Measurements from ENCODE around the gene HSDL1. TPM values are rescaled to one million over a fixed set of nuclear protein-coding genes. Genes with fewer than 3 reads are reported as not detected.

HSDL1 gene
- total and polyA plus RNA-seq, 10 of the 15 experiments (the other 5 are each of a cell fraction or from before 2014, with no cell fraction given), result 2.0 to 13.4 (median 5.6) TPM

DNA sequence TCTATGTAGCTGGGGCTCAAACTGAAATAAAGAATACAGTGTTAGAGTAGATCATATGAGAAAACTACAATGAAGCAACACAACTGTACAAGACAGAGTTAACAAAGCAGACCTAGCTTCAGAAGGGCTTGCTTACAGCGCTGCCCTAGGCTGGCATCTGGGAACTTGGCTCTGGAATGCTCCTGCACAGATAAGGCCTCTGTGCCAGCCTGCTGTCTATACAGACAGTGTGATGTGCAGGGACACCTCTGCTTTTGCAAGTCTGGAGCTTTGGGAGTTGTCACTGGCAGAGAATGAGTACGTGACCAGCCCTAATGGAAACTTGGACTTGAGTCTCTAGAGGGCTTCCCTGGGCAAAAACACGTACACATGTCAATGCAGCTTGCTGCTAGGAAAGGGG is 70.3 kb downstream of the HSDL1 start (continued):
- TF ChIP-seq, protein P1, sequence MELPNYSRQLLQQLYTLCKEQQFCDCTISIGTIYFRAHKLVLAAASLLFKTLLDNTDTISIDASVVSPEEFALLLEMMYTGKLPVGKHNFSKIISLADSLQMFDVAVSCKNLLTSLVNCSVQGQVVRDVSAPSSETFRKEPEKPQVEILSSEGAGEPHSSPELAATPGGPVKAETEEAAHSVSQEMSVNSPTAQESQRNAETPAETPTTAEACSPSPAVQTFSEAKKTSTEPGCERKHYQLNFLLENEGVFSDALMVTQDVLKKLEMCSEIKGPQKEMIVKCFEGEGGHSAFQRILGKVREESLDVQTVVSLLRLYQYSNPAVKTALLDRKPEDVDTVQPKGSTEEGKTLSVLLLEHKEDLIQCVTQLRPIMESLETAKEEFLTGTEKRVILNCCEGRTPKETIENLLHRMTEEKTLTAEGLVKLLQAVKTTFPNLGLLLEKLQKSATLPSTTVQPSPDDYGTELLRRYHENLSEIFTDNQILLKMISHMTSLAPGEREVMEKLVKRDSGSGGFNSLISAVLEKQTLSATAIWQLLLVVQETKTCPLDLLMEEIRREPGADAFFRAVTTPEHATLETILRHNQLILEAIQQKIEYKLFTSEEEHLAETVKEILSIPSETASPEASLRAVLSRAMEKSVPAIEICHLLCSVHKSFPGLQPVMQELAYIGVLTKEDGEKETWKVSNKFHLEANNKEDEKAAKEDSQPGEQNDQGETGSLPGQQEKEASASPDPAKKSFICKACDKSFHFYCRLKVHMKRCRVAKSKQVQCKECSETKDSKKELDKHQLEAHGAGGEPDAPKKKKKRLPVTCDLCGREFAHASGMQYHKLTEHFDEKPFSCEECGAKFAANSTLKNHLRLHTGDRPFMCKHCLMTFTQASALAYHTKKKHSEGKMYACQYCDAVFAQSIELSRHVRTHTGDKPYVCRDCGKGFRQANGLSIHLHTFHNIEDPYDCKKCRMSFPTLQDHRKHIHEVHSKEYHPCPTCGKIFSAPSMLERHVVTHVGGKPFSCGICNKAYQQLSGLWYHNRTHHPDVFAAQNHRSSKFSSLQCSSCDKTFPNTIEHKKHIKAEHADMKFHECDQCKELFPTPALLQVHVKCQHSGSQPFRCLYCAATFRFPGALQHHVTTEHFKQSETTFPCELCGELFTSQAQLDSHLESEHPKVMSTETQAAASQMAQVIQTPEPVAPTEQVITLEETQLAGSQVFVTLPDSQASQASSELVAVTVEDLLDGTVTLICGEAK (IDR thresholded peaks at IDR 0.05; ENCODE audit: borderline replicate concordance), result no peak
- TF ChIP-seq, protein P2, sequence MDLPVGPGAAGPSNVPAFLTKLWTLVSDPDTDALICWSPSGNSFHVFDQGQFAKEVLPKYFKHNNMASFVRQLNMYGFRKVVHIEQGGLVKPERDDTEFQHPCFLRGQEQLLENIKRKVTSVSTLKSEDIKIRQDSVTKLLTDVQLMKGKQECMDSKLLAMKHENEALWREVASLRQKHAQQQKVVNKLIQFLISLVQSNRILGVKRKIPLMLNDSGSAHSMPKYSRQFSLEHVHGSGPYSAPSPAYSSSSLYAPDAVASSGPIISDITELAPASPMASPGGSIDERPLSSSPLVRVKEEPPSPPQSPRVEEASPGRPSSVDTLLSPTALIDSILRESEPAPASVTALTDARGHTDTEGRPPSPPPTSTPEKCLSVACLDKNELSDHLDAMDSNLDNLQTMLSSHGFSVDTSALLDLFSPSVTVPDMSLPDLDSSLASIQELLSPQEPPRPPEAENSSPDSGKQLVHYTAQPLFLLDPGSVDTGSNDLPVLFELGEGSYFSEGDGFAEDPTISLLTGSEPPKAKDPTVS (IDR thresholded peaks at IDR 0.05; ENCODE audit: low read depth, low read length), result no peak
- TF ChIP-seq NFXL1 (IDR thresholded peaks at IDR 0.05; ENCODE audit: borderline replicate concordance) (no peak), ZNF207 (IDR thresholded peaks at IDR 0.05; ENCODE audit: borderline replicate concordance) (no peak)
- TF ChIP-seq, protein P3, sequence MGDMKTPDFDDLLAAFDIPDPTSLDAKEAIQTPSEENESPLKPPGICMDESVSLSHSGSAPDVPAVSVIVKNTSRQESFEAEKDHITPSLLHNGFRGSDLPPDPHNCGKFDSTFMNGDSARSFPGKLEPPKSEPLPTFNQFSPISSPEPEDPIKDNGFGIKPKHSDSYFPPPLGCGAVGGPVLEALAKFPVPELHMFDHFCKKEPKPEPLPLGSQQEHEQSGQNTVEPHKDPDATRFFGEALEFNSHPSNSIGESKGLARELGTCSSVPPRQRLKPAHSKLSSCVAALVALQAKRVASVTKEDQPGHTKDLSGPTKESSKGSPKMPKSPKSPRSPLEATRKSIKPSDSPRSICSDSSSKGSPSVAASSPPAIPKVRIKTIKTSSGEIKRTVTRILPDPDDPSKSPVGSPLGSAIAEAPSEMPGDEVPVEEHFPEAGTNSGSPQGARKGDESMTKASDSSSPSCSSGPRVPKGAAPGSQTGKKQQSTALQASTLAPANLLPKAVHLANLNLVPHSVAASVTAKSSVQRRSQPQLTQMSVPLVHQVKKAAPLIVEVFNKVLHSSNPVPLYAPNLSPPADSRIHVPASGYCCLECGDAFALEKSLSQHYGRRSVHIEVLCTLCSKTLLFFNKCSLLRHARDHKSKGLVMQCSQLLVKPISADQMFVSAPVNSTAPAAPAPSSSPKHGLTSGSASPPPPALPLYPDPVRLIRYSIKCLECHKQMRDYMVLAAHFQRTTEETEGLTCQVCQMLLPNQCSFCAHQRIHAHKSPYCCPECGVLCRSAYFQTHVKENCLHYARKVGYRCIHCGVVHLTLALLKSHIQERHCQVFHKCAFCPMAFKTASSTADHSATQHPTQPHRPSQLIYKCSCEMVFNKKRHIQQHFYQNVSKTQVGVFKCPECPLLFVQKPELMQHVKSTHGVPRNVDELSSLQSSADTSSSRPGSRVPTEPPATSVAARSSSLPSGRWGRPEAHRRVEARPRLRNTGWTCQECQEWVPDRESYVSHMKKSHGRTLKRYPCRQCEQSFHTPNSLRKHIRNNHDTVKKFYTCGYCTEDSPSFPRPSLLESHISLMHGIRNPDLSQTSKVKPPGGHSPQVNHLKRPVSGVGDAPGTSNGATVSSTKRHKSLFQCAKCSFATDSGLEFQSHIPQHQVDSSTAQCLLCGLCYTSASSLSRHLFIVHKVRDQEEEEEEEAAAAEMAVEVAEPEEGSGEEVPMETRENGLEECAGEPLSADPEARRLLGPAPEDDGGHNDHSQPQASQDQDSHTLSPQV (IDR thresholded peaks at IDR 0.05), result no peak
- TF ChIP-seq, protein P4, sequence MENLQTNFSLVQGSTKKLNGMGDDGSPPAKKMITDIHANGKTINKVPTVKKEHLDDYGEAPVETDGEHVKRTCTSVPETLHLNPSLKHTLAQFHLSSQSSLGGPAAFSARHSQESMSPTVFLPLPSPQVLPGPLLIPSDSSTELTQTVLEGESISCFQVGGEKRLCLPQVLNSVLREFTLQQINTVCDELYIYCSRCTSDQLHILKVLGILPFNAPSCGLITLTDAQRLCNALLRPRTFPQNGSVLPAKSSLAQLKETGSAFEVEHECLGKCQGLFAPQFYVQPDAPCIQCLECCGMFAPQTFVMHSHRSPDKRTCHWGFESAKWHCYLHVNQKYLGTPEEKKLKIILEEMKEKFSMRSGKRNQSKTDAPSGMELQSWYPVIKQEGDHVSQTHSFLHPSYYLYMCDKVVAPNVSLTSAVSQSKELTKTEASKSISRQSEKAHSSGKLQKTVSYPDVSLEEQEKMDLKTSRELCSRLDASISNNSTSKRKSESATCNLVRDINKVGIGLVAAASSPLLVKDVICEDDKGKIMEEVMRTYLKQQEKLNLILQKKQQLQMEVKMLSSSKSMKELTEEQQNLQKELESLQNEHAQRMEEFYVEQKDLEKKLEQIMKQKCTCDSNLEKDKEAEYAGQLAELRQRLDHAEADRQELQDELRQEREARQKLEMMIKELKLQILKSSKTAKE (IDR thresholded peaks at IDR 0.05; ENCODE audit: low read depth, poor library complexity, severe bottlenecking), result no peak

Other genes starting within 250 kb of the HSDL1 start
Only the 7 nearest of the 11 such genes appear.
- gene SLC38A8, start 102.4 kb downstream of the HSDL1 start, total RNA-seq (2014; rRNA removed), result not detected in 2 replicates
- not detected in 2 replicates for gene SLC38A8, start 102.4 kb downstream of the HSDL1 start, total RNA-seq (2014; rRNA removed; fragmentation: Illumina TruSeq; extraction: Trizol)
- gene SLC38A8, start 102.4 kb downstream of the HSDL1 start, total RNA-seq (2021), result not detected in 2 replicates
- gene SLC38A8, start 102.4 kb downstream of the HSDL1 start, polyA plus RNA-seq (2011; rRNA removed), result not detected in 2 replicates
- not detected in 2 replicates for gene SLC38A8, start 102.4 kb downstream of the HSDL1 start, polyA plus RNA-seq (2014; fragmentation: Illumina TruSeq; extraction: Trizol)
- not detected for gene SLC38A8, start 102.4 kb downstream of the HSDL1 start, polyA plus RNA-seq (2014; fragmentation: Nextera tagmentation; extraction: Ambion mirVana)
- gene SLC38A8, start 102.4 kb downstream of the HSDL1 start, polyA plus RNA-seq (2014; rRNA removed), result not detected in 2 replicates
- gene SLC38A8, start 102.4 kb downstream of the HSDL1 start, polyA plus RNA-seq (2016; fragmentation: Nextera tagmentation; extraction: Ambion mirVana), result not detected
- 37.5 and 39.5 TPM in 2 replicates for gene MBTPS1, start 28.2 kb downstream of the HSDL1 start, total RNA-seq (2014; rRNA removed)
- 21.9 and 23.7 TPM in 2 replicates for gene MBTPS1, start 28.2 kb downstream of the HSDL1 start, total RNA-seq (2014; rRNA removed; fragmentation: Illumina TruSeq; extraction: Trizol)
- gene MBTPS1, start 28.2 kb downstream of the HSDL1 start, total RNA-seq (2021), result 28.1 and 37.5 TPM in 2 replicates
- 39.5 and 43.9 TPM in 2 replicates for gene MBTPS1, start 28.2 kb downstream of the HSDL1 start, polyA plus RNA-seq (2011; rRNA removed)
- gene MBTPS1, start 28.2 kb downstream of the HSDL1 start, polyA plus RNA-seq (2014; fragmentation: Illumina TruSeq; extraction: Trizol), result 24.9 and 28.7 TPM in 2 replicates
- gene MBTPS1, start 28.2 kb downstream of the HSDL1 start, polyA plus RNA-seq (2014; fragmentation: Nextera tagmentation; extraction: Ambion mirVana), result 1 to 10 TPM; 1.3 to 3.3 TPM
- gene MBTPS1, start 28.2 kb downstream of the HSDL1 start, polyA plus RNA-seq (2014; rRNA removed), result 33.8 and 34.6 TPM in 2 replicates
- gene MBTPS1, start 28.2 kb downstream of the HSDL1 start, polyA plus RNA-seq (2016; fragmentation: Nextera tagmentation; extraction: Ambion mirVana), result 10 to 100 TPM; 35.9 to 37.4 TPM
- not detected in 2 replicates for gene DNAAF1, start 131 bp upstream of the HSDL1 start, total RNA-seq (2014; rRNA removed)
- not detected in 2 replicates for gene DNAAF1, start 131 bp upstream of the HSDL1 start, total RNA-seq (2014; rRNA removed; fragmentation: Illumina TruSeq; extraction: Trizol)
- gene DNAAF1, start 131 bp upstream of the HSDL1 start, total RNA-seq (2021), result not detected in 2 replicates
- not detected in 2 replicates for gene DNAAF1, start 131 bp upstream of the HSDL1 start, polyA plus RNA-seq (2011; rRNA removed)
- gene DNAAF1, start 131 bp upstream of the HSDL1 start, polyA plus RNA-seq (2014; fragmentation: Illumina TruSeq; extraction: Trizol), result 0.04 TPM in 1 of 2 replicates, not detected in the other
- gene DNAAF1, start 131 bp upstream of the HSDL1 start, polyA plus RNA-seq (2014; fragmentation: Nextera tagmentation; extraction: Ambion mirVana), result under 1 TPM; 0.02 to 0.11 TPM
- not detected in 2 replicates for gene DNAAF1, start 131 bp upstream of the HSDL1 start, polyA plus RNA-seq (2014; rRNA removed)
- under 1 TPM in 1 of 2 experiments, not detected in 1; 0.76 TPM for gene DNAAF1, start 131 bp upstream of the HSDL1 start, polyA plus RNA-seq (2016; fragmentation: Nextera tagmentation; extraction: Ambion mirVana)
- gene TAF1C, start 41.9 kb upstream of the HSDL1 start, total RNA-seq (2014; rRNA removed), result 16.5 and 19.7 TPM in 2 replicates
- 7.2 and 8.9 TPM in 2 replicates for gene TAF1C, start 41.9 kb upstream of the HSDL1 start, total RNA-seq (2014; rRNA removed; fragmentation: Illumina TruSeq; extraction: Trizol)
- gene TAF1C, start 41.9 kb upstream of the HSDL1 start, total RNA-seq (2021), result 32.6 and 33.0 TPM in 2 replicates
- 5.5 and 8.0 TPM in 2 replicates for gene TAF1C, start 41.9 kb upstream of the HSDL1 start, polyA plus RNA-seq (2011; rRNA removed)
- gene TAF1C, start 41.9 kb upstream of the HSDL1 start, polyA plus RNA-seq (2014; fragmentation: Illumina TruSeq; extraction: Trizol), result 3.8 and 11.2 TPM in 2 replicates
- gene TAF1C, start 41.9 kb upstream of the HSDL1 start, polyA plus RNA-seq (2014; fragmentation: Nextera tagmentation; extraction: Ambion mirVana), result 1 to 10 TPM in 1 of 2 experiments, under 1 TPM in 1; 0.98 to 2.0 TPM
- 35.1 and 40.1 TPM in 2 replicates for gene TAF1C, start 41.9 kb upstream of the HSDL1 start, polyA plus RNA-seq (2014; rRNA removed)
- gene TAF1C, start 41.9 kb upstream of the HSDL1 start, polyA plus RNA-seq (2016; fragmentation: Nextera tagmentation; extraction: Ambion mirVana), result 10 to 100 TPM; 21.7 to 24.9 TPM
- gene ADAD2, start 46.0 kb upstream of the HSDL1 start, total RNA-seq (2014; rRNA removed), result 0.16 TPM in 1 of 2 replicates, not detected in the other
- not detected in 2 replicates for gene ADAD2, start 46.0 kb upstream of the HSDL1 start, total RNA-seq (2014; rRNA removed; fragmentation: Illumina TruSeq; extraction: Trizol)
- 0.44 TPM in 1 of 2 replicates, not detected in the other for gene ADAD2, start 46.0 kb upstream of the HSDL1 start, total RNA-seq (2021)
- not detected in 2 replicates for gene ADAD2, start 46.0 kb upstream of the HSDL1 start, polyA plus RNA-seq (2011; rRNA removed)
- not detected in 2 replicates for gene ADAD2, start 46.0 kb upstream of the HSDL1 start, polyA plus RNA-seq (2014; fragmentation: Illumina TruSeq; extraction: Trizol)
- not detected for gene ADAD2, start 46.0 kb upstream of the HSDL1 start, polyA plus RNA-seq (2014; fragmentation: Nextera tagmentation; extraction: Ambion mirVana)
- gene ADAD2, start 46.0 kb upstream of the HSDL1 start, polyA plus RNA-seq (2014; rRNA removed), result 0.44 and 0.68 TPM in 2 replicates
- under 1 TPM in 1 of 2 experiments, not detected in 1; 0.51 TPM for gene ADAD2, start 46.0 kb upstream of the HSDL1 start, polyA plus RNA-seq (2016; fragmentation: Nextera tagmentation; extraction: Ambion mirVana)
- not detected in 2 replicates for gene KCNG4, start 94.8 kb upstream of the HSDL1 start, total RNA-seq (2014; rRNA removed)
- gene KCNG4, start 94.8 kb upstream of the HSDL1 start, total RNA-seq (2014; rRNA removed; fragmentation: Illumina TruSeq; extraction: Trizol), result not detected in 2 replicates
- gene KCNG4, start 94.8 kb upstream of the HSDL1 start, total RNA-seq (2021), result not detected in 2 replicates
- gene KCNG4, start 94.8 kb upstream of the HSDL1 start, polyA plus RNA-seq (2011; rRNA removed), result not detected in 2 replicates
- gene KCNG4, start 94.8 kb upstream of the HSDL1 start, polyA plus RNA-seq (2014; fragmentation: Illumina TruSeq; extraction: Trizol), result not detected in 2 replicates
- not detected for gene KCNG4, start 94.8 kb upstream of the HSDL1 start, polyA plus RNA-seq (2014; fragmentation: Nextera tagmentation; extraction: Ambion mirVana)
- gene KCNG4, start 94.8 kb upstream of the HSDL1 start, polyA plus RNA-seq (2014; rRNA removed), result not detected in 2 replicates
- not detected for gene KCNG4, start 94.8 kb upstream of the HSDL1 start, polyA plus RNA-seq (2016; fragmentation: Nextera tagmentation; extraction: Ambion mirVana)
- not detected in 2 replicates for gene WFDC1, start 149.7 kb upstream of the HSDL1 start, total RNA-seq (2014; rRNA removed)
- not detected in 2 replicates for gene WFDC1, start 149.7 kb upstream of the HSDL1 start, total RNA-seq (2014; rRNA removed; fragmentation: Illumina TruSeq; extraction: Trizol)
- gene WFDC1, start 149.7 kb upstream of the HSDL1 start, total RNA-seq (2021), result not detected in 2 replicates
- gene WFDC1, start 149.7 kb upstream of the HSDL1 start, polyA plus RNA-seq (2011; rRNA removed), result not detected in 2 replicates
- gene WFDC1, start 149.7 kb upstream of the HSDL1 start, polyA plus RNA-seq (2014; fragmentation: Illumina TruSeq; extraction: Trizol), result not detected in 2 replicates
- not detected for gene WFDC1, start 149.7 kb upstream of the HSDL1 start, polyA plus RNA-seq (2014; fragmentation: Nextera tagmentation; extraction: Ambion mirVana)
- not detected in 2 replicates for gene WFDC1, start 149.7 kb upstream of the HSDL1 start, polyA plus RNA-seq (2014; rRNA removed)
- not detected for gene WFDC1, start 149.7 kb upstream of the HSDL1 start, polyA plus RNA-seq (2016; fragmentation: Nextera tagmentation; extraction: Ambion mirVana)